T1000 (cell line): ENCODE results near the gene PHF21B.
"Not testable (repeated sequence)": the region's sequence is repeated elsewhere in the genome, so short reads cannot be mapped to it uniquely, and the experiment has no call there.

Experiments
- DNase-seq: peaks from one replicate; lab custom pipeline; 2025; ENCODE audit warnings: mixed read lengths; lab: John Stamatoyannopoulos, UW

PHF21B gene

DNA sequence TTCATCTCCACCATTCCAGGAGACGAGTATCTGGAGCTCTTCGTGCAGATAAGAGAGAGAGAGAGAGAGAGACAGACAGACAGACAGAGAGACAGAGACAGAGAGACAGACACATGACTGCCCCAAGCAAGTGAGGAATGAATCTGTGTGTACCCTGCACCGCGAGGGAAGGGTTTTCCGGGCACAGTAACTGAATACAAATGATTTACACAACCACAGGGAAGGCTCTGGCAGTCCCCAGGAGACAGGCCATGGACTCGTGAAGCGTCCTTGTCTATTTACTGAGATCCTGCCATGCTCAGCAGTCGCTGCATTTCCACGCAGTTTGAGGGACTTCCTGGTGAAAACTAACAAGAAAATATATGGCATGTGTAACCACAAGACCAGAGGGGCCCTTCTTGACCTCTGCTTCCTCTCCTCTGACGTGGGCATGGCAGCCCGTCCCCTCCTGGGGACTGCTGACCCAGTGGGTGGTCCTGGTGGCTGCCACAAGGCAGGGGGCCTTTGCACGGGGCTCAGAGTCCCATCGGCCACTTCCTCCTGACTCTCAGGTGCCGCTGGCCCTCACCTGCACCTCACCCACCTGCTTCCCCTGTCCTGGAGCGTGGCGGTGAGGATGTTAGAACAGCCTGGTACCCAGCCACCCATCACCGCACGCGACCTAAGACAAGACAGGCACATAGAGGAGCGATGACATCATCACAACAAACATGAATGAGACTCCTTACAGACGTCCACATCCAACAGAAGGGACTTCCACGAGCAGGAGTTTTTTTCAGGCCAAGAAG, 75.9 kb downstream of the PHF21B start:
- no peak for DNase-seq

DNA sequence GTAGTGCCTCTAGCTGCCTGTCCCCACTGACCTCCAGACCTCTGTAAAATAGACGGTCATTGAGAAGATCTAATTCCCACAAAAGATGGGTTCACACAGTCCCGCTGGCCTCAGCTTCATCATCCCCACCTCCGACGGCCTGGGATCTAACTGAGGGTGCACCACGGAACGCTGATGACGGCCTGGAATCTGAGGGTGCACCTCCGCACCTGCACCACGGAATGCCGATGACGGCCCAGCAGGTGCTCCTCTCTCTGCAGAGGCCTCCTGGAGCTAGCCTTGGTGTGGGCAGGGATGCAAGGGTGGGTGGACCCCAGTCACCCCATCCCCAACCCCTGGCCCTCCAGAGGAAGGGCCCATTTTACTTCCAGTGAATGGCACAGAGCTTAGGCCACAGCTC, 77.3 kb downstream of the PHF21B start:
- no peak for DNase-seq

DNA sequence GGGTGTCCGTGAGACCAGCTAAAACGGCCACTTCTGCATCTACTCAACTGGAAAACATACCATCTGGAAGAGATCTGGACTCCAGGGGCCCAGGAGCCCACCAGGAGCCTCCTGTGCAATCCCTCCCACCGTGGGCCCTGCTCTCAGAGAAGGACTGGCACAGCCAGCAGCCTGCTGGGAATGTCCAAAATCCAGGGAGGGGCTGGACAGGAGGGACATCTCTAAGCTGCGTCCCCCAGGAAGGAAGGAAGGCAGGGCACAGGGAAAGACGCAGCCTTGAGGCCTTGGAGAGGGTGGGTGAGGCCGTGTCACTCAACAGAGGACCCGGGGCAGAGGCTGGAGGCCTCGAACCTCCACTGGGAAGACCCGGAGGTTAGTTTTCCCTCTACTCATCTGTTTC, 78.0 kb downstream of the PHF21B start:
- DNase-seq: no peak

DNA sequence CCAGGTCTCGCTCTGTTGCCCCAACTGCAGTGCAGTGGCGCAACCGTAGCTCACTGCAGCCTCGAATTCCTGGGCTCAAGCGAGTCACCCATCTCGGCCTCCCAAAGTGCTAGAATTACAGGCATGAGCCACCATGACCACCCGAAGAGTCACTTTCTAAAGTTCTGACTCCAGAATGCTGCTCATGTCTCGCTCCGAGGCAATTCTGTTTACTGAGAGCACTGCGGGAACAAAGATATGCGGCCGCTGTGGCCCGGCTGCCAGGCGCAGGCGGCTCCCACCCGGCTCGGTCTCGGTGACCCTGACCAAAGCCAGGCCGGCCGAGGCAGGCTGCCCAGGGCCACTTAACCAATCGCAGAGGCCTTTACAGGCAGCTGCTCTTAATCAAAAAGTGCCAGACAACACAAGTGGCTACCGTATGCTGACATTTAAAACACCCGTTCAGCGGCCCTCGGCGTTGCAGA, 78.7 kb downstream of the PHF21B start:
- DNase-seq: no peak

DNA sequence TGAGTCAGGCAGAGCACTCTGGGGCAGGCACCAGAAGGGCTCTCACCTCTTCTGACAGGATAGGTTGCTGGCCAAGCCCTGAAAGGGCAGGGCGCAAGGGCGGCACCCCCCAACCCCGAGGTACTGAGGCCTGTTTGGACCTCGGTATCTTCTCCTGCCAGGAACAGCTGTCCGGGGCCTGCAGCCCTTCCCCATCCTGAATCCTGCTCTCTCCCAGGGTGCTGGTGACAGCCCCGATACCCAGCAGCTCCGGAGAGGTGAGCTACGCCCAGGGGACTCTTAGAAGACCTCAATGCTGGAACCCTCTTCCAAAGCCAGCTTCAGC, 79.1 kb downstream of the PHF21B start:
- no peak for DNase-seq

DNA sequence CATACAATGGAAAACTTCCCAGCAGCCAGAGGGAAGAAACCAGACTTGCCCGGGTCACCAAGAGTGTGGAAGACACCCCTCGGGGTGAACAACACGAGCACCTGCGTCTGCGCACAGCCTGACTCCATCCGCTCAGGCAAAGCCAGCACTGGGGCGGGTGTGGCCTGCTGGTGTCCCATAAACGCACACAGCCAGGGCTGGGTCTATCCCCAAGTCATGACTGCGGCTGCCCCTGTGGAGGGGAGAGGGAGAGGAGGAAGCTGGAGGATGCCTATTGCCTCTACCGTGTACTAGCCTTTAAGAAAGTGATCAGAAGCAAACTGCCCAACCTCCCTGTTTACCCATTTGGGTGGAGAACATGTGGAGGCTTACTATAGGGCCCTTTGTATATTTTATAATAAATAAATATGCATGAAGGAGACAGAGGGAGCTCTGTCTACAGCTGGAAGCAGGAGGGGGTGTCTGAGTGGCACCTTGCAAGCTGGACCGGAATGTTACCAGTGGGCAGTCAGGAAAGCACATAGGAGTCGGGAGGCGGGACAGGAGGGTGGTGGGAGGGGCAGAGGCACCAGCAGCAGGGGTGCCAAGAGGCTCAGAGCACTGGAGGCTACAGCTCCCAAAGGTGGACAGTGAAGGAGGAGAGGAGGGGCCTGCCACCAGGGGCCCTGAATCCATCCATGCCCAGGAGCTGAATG, 79.6 kb downstream of the PHF21B start:
- DNase-seq: no peak

DNA sequence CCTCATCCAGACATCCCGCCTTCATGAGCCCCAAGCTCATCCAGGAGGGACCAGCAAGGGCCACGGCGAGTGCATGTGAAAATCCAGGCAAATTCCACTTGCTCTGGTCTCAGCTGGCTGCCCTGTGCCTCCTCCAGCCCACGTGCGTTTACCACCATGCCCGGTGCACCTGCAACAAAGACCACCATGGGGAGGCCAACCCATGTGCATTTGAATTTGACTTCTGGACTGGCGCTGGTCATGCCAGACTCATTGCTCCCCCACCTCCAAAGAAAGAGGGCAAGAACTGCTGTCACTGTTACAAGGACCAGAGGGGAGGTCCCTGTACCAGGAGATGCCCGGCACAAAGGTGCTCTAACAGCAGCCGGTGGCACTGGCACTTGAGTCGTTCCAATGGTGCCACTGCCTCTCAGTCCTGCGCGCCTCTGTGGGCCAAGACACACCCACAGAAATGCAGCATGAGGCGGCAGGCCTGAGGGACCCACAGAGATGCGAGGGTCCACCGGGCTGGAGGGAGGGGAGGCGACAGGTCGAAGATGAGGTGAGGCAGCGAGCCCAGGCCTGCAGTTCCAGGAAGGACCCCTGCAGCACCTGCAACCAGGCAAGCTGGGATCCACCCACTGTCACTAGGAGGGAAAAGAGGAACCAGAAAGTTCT, 80.3 kb downstream of the PHF21B start:
- DNase-seq: no peak

DNA sequence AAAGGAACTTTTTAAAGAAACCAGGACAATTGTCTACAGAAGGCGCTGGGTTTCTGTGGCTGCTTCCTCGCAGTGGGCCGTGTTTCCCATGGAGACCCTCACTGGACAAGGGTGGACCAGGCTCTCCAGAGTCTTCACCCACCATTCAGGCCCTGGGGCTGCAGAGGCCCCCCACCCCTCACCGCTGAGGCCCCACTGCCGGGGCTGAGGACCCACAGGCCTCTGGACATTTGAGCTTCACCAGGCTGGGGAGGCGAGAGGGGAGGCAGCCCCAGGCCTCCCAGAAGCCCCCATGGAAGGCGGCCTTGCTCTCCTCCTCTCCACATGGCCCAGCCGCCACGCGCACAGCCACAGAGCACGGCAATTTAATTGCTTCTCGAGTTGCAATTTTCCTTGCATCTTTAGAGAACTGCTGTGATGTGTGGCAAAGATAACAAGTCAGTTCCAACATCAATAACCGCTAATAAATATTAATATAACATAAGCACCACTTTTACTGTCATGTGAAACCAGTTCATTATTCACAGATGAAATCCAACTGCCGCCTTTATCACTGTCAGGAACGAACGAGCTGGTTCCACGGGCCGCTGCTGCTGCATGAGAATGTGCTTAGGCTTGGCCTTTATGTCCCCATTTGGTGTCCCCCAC, 81.0 kb downstream of the PHF21B start:
- no peak for DNase-seq

DNA sequence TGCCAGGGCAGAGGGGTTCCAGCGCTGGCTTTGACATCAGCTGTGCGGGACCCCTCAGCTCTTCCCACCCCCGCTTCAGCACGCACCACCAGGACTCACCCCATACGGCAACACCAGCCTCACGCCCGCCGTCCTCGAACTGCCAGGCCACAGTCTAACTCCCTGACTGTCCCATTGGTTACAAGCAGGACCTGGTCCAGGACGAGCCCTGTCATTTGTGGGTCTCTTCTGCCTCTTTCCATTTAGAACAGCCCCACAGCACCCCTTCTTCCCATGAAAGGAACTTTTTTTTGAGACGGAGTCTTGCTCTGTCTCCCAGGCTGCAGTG, 81.7 kb downstream of the PHF21B start:
- no peak for DNase-seq

DNA sequence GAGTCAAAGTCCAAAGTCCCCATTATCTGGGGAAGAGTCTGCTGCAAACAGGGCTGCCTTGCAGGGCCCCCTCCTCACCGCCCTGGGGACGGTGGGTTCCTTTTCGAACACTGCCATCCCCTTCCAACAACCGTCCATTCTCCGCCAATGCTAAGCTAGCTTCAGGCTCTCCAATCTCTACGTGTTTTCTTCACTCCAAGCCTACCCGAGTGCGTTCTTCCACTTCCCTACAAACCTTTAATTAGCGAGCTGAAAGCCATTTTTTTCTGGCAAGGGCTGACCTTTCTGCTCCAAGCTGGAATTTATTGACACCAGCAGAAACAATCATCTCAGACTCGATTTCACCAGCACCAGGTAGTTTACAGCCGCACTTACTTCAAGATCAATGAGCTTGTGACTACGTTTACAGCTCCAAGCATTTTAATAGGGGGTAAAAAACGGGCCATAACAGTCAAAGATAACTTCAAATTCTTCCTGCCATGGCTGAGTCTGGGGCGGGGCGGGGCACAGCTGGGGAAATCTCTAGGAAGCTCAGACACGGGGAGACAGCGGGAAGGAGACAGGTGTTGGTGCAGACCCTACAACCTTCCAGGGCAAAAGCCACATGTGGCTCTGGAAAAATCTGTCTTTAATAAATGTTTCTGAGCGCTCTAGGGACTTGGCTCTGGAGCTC, 82.2 kb downstream of the PHF21B start:
- no peak for DNase-seq

DNA sequence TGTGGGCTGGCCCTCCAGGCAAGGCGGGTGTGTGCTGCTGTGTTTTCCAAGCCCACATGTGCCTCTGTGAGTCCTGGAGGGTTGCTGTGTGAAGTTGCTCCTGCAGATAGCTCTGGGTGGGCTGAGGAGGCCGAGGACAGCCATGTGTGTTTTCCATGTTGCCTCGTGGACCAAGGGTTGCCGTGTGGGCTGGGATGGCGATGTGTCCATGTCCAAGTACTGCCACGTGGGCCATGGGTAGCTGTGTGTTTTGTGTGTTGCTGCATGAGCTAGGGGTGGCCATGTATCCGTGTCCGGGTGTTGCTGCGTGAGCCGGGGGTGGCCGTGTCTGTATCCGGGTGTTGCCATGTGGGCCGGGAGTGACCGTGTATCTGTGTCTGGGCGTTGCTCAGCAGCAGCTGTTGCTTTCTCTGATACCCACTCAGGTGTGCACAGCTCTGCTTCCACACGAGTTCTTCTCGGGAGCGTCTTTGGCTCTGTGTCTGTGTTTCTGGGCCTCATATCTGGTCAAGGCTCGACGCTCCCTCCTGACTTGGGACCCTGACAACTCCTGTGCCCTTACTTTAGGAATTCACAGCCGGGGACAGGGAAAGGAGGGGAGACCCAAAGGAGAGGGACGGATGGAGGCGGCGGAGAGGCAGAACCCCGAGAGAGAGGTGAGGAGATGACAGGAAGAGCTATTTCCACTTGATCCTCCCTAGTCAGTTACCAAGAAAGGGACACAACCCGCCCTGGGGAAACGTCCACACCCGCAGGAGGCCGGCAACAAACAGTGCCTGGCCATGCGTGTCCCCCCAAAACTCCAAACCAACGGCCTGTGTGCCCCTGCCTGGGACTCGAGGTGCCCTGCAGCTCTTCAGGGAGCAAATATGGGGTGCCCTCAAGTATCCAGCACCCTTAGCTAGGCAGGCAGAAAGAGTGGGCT, 83.1 kb downstream of the PHF21B start:
- DNase-seq: no peak

DNA sequence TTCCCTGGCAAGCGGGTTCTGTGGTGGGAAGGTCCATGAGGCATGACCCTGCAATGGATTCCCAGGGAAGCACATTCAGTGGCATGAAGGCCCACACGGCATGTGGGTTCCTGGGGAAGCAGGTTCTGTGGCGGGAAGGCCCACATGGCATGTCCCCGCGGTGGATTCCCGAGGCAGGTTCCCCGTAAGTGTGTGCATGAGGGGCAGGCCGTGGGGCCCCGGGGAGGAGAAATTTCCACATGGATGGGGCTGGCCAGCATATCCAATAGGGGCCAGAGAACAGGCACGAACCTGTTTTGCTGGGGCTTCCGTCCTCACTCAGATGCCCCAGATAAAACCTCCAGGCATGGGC, 83.7 kb downstream of the PHF21B start:
- DNase-seq: no peak

DNA sequence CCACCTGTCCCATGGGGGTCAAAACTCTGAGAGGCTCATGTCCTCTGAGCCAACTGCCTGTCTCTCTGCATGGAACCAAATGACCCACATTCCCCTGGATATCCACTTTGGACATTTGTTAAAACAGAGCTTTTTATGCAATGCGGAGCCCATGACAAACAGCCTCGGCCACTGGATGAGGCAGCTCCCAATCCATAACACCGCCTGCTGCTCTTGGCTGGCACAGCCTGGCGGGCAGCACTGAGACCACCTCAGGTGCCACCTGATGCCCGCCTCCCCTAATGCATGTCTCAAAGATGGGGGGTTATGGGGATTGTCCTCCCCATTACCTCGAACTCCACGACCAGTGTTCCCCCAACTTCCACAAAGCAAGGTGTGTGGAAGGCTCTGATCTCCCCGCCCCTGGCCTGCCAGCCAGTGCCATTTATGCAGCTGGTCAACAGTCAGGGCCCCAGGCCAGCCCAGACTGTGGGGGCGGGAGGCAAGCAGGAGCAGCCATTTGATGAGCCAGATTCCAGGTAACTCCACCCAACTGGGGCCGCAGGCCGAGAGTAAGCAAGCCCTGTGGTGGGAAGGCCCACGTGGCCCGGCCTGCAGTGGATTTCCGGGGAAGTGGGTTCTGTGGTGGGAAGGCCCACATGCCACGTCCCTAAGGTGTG, 84.2 kb downstream of the PHF21B start:
- DNase-seq: no peak

DNA sequence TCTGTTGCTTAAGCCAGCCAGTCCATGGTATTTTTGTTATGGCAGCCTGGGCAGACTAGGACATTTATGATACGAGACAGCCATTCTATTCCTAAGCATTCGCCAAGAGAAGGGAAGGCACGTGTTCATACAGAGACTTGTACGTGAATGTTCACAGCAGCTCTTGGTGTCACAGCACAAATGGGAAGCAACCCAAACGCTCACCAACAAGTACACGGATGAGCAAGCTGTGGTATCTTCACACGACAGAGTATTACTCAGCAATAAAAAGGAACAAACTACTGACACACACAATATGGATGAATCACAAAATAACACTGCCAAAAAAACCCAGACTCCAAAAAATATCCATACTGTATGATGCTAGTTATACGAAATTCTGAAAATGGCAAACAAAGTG, 85.1 kb downstream of the PHF21B start:
- DNase-seq: no peak

DNA sequence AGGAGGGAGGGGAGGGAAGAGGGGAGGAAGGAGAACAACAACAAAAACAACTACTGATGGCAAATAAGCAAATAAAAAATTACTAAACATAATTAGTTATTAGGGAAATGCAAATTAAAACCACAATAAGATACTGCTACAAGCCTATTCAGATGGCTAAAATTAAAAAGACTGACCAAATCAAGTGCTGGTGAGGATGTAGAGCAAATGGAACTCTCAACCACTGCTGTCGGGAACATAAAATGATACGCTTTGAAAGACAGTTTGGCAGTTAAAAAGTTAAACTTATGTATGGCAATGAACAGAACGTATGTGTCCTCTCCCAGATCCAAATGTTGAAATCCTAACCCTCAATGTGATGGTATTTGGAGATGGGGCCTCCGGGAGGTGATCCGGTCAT, 85.7 kb downstream of the PHF21B start:
- DNase-seq: no peak

DNA sequence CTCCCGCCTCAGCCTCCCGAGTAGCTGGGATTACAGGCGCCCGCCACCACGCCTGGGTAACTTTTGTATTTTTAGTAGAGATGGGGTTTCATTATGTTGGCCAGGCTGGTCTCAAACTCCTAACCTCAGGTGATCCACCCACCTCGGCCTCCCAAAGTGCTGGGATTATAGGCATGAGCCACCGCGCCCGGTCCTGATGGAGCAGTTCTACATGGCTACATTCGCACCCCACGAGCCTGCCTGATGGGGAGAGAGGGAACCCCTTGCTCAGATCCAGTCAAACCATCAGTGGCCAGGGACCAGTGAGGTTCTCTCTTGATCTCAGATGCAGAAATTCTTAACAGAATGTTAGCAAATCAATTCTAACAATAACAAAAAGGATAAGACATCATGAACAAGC, 88.0 kb downstream of the PHF21B start:
- not testable (repeated sequence) for DNase-seq

DNA sequence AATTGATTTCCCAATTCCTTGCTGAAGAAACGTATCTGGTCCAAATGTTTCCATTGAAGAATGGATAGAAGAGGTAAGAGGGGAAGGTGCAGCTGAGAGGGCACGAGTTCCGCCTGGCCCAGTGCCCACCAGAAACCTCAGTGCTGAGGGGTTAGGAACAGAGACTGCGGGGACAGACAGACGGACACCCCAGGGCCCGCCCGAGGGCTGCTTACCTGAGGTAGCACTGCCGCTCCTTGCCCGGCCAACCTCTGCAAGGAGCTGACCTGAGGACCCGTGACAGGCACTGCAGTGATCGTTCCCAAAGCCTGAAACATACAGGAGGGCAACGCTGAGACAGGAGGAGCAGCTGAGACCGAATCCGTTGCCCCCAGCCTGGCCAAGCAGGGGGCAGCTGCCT, 89.6 kb downstream of the PHF21B start:
- DNase-seq: no peak

DNA sequence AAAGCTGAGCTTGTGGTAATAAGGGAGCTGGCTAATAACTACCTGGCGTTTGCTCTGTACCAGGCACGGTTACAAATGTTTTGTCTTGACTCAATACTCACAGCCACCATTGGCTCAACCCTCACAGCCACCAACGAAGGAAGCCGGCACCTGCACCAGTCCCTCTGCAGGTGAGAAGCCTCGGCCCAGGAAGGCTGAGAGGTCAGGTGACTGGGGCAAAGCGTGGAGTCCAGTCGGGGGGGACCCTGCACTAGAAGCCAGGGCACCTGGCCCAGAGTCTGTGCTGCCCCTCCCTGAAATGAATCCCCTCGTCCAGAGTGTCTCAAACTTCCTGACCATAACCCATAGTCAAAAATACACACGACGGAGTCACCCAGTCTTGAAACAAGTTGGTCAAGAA, 90.1 kb downstream of the PHF21B start:
- DNase-seq: no peak

DNA sequence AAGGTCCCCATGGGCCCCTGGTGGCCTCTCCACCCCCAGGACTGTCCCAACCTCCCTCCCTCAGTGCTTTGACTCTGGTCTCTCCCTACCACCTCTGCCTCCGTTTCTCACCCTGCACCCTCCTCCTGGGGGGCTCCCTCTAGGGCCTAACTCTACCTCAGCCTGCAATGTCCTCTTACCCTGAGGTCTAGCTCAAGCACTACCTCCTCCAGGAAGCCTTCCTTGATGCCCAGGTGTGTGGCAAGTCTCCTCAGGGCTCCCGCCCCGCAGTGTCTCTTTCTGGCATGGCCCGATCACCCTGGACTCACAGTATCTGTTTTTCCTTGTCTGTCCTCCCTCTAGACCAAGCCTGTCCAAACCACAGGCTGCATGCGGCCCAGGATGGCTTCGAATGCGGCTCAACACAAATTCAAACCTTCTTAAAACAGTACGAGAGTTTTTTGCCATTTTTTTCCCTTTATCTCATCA, 90.8 kb downstream of the PHF21B start:
- DNase-seq: no peak

DNA sequence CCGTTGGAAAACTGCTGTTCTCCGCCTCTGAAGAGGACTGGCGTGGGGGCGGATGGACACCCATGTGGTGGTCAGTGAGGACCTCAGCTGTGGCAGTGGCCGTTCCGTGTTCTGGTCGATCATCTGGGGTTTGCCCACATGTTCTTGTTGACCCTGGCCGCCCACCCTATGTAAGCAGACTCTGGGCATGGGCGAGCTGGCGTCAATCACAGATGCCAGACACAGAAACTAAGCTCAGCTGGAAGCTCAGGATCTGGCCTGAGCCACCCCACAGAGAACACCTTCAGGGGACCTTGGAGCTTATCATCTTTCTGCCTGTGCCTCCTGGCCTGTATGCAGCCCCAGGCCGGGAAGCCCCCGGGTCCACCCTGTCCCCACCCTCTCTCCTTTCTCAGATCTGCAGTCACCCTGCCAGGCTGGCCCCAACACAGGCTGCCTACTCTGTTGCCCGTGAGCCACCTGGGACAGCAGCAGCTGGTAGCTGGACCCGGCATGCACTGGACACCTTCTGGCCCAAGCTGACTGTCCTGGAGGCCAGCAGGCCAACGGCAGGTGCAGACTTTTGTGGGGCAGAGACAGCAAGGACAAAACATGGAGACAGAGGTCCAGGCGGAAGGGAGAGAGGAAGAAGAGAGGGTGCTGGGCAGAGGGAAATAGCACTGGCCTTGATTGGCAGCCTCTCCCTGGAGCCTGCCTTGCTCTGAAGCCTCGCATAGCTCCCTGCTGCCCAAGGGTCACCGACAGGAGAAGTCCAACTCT, 91.5 kb downstream of the PHF21B start:
- no peak for DNase-seq
